Mucosa of descending colon (tissue), 3 donors: ENCODE results near the gene OR1Q1. TPM values are rescaled to one million over a fixed set of nuclear protein-coding genes. Genes with fewer than 3 reads are reported as not detected.

Experiments
- ATAC-seq: fragments of 200-7000 bp; cut with Tn5 transposase; one replicate; pipeline ENCODE4 v1.9.1; 2020; ENCODE audit warnings: mild to moderate bottlenecking, moderate library complexity
- DNase-seq, 3 donors: peaks; one replicate each; pipeline ENCODE4 v3.0.0-alpha.2; 2020
- H3K36me3 ChIP-seq: fragments of 200-600 bp; one replicate; pipeline ENCODE4 v1.8.0; 2021; ENCODE audit warnings: low read depth, mild to moderate bottlenecking
- H3K4me1 ChIP-seq: fragments of 200-600 bp; one replicate; pipeline ENCODE4 v1.8.0; 2021; ENCODE audit warnings: low read depth, mild to moderate bottlenecking
- H3K4me3 ChIP-seq: fragments of 200-600 bp; one replicate; pipeline ENCODE4 v1.8.0; 2021; ENCODE audit warnings: mild to moderate bottlenecking
- H3K9me3 ChIP-seq: fragments of 200-600 bp; one replicate; pipeline ENCODE4 v1.8.0; 2021; ENCODE audit warnings: mild to moderate bottlenecking
- intact Hi-C, 2 donors: fragments of 100-400 bp; cut with DNase I in 1 of 2; cut with micrococcal nuclease in 1 of 2; formaldehyde crosslinking; loops; one replicate each; pipeline versions ENCODE4 v1.11.0 to v1.11.1; 2022; cut with DNase I, micrococcal nuclease
- total RNA-seq, 3 donors: library from RNA; stranded (reverse); fragmentation: NEBNext Ultra II Directional in 2 of 3; extraction: Animal tissue kit (Norgen Biotek cat#: 25700) in 2 of 3; gene quantifications; one replicate each; pipeline versions ENCODE4 v1.2.1 to v1.2.4, GENCODE V29; 2021 to 2023
- TF ChIP-seq, protein P1 (sequence below): fragments of 200-600 bp; IDR thresholded peaks from one replicate; pipeline ENCODE4 v1.8.0; 2022; ENCODE audit warnings: antibody characterized with exemption, mild to moderate bottlenecking
- donor health status: DM: no; HTN: no; CAD: no; lungs with moderate emphysema.
- donor health status: DM: no; HTN: no; CAD: no.
- donor health status: DM: no; HTN: yes; CAD: no.

Gene OR1Q1
- total RNA-seq, 3 donors from 2014 or later: not detected

- no peaks in the 10 kb centered on the region for H3K9me3 ChIP-seq
- ATAC-seq: no peak
- H3K4me3 ChIP-seq: no peak overlapping the region
- H3K36me3 ChIP-seq: no peaks in the 10 kb centered on the region
- no peak for DNase-seq
- intact Hi-C loops: no loop called here
- no peaks in the 10 kb centered on the region for H3K4me1 ChIP-seq
- TF ChIP-seq, protein P1, sequence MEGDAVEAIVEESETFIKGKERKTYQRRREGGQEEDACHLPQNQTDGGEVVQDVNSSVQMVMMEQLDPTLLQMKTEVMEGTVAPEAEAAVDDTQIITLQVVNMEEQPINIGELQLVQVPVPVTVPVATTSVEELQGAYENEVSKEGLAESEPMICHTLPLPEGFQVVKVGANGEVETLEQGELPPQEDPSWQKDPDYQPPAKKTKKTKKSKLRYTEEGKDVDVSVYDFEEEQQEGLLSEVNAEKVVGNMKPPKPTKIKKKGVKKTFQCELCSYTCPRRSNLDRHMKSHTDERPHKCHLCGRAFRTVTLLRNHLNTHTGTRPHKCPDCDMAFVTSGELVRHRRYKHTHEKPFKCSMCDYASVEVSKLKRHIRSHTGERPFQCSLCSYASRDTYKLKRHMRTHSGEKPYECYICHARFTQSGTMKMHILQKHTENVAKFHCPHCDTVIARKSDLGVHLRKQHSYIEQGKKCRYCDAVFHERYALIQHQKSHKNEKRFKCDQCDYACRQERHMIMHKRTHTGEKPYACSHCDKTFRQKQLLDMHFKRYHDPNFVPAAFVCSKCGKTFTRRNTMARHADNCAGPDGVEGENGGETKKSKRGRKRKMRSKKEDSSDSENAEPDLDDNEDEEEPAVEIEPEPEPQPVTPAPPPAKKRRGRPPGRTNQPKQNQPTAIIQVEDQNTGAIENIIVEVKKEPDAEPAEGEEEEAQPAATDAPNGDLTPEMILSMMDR: no peak
Measured at GRCh38 chr9:122605691-122606090, 8.8 kb upstream of the OR1Q1 start.

- H3K4me3 ChIP-seq: no peak overlapping the region
- no peaks in the 10 kb centered on the region for H3K36me3 ChIP-seq
- intact Hi-C loops: no loop called here
- no peaks in the 10 kb centered on the region for H3K4me1 ChIP-seq
- TF ChIP-seq, protein P1: no peak
- DNase-seq (no peak), ATAC-seq (no peak)
- H3K9me3 ChIP-seq: no peaks in the 10 kb centered on the region
Measured at GRCh38 chr9:122606587-122606986, 8.0 kb upstream of the OR1Q1 start.

DNA sequence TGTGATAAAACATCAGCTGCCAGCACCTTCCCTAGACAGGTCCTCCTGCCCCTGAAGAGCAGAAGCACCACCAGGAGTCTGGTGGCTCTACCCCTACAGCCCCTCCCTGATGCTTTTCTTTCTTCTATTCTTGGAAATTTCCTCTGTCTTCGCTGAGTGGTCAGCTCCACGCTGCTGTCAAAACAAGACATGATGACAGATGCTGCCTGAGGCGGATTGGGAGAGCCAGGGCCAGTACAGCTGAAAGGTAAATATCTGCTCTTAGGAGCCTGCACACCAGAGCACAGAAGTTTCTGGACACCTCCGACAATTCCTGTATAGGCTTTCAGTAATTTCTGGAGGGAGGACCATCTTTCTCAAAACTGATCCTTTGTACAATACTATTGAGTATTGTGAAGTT is 4.7 kb upstream of the OR1Q1 start:
- DNase-seq (no peak), ATAC-seq (no peak)
- Histone ChIP-seq H3K4me3 (no peak overlapping the region), H3K36me3 (no peaks in the 10 kb centered on the region), H3K9me3 (no peaks in the 10 kb centered on the region), H3K4me1 (no peaks in the 10 kb centered on the region)
- TF ChIP-seq, protein P1: no peak
- intact Hi-C loops: no loop called here

- H3K9me3 ChIP-seq: no peaks in the 10 kb centered on the region
- intact Hi-C loops: no loop called here
- TF ChIP-seq, protein P1: no peak
- no peak for ATAC-seq
- no peak for DNase-seq
- H3K36me3 ChIP-seq: no peaks in the 10 kb centered on the region
- no peak overlapping the region for H3K4me3 ChIP-seq
- H3K4me1 ChIP-seq: no peaks in the 10 kb centered on the region
Measured at GRCh38 chr9:122619996-122620395, 5.5 kb downstream of the OR1Q1 start.

- no peak overlapping the region for H3K4me3 ChIP-seq
- DNase-seq (no peak), ATAC-seq (no peak)
- H3K9me3 ChIP-seq: no peaks in the 10 kb centered on the region
- TF ChIP-seq, protein P1: no peak
- intact Hi-C loops: no loop called here
- no peaks in the 10 kb centered on the region for H3K4me1 ChIP-seq
- H3K36me3 ChIP-seq: no peaks in the 10 kb centered on the region
Measured at GRCh38 chr9:122642226-122642625, 27.7 kb downstream of the OR1Q1 start.

DNA sequence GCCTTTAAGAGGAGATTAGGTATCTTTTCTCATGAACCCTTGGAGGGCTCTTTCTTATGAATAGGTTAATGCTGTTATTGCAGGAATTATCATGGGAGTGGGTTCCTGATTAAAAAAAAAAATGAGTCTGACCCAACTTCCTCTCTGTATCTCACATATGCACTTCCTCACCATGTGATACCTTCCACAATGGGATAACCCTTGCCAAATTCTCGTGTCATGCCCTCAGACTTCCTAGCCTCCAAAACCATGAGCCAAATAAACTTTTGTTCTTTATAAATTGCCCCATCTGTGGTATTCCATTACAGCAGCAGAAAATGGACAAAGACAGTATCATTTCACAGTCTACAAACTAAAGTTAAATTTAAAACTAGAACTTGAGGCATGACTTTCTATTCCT is 41.8 kb downstream of the OR1Q1 start:
- Histone ChIP-seq H3K9me3 (no peaks in the 10 kb centered on the region), H3K36me3 (no peaks in the 10 kb centered on the region), H3K4me1 (no peaks in the 10 kb centered on the region), H3K4me3 (no peak overlapping the region)
- intact Hi-C loops: no loop called here
- ATAC-seq (no peak), DNase-seq (no peak)
- TF ChIP-seq, protein P1: no peak
